Measurements from ENCODE around the gene PLP2.

The PLP2 gene

DNA sequence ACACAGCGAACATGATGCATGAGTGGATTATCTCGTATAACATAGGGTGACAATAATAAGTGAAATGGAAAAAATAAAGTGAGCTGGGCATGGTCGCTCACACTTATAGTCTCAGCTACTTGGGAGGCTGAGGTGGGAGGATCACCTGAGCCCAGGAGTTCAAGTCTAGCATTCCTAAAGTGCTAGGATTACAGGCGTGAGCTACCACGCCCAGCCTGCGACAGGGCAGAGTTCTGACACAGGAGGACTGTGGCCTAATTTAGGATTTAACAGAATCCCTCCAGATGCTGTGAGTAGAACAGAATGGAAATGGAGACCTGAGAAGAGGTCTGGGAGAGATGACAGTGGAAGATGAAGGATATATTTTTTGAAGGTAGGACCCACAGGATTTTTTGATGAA, 17.9 kb downstream of the PLP2 start:
- Histone ChIP-seq H3K36me3 (ENCODE audit: control insufficient read depth in 1 of 2, insufficient read depth in 2 of 2, low read length in 2 of 2) (no peaks in the 10 kb centered on the region), H3K4me1 (ENCODE audit: control insufficient read depth in 1 of 2, insufficient read depth in 2 of 2, low read length in 2 of 2) (peaks cover 0 to 6% of the 10 kb centered on the region in 2 donors)

DNA sequence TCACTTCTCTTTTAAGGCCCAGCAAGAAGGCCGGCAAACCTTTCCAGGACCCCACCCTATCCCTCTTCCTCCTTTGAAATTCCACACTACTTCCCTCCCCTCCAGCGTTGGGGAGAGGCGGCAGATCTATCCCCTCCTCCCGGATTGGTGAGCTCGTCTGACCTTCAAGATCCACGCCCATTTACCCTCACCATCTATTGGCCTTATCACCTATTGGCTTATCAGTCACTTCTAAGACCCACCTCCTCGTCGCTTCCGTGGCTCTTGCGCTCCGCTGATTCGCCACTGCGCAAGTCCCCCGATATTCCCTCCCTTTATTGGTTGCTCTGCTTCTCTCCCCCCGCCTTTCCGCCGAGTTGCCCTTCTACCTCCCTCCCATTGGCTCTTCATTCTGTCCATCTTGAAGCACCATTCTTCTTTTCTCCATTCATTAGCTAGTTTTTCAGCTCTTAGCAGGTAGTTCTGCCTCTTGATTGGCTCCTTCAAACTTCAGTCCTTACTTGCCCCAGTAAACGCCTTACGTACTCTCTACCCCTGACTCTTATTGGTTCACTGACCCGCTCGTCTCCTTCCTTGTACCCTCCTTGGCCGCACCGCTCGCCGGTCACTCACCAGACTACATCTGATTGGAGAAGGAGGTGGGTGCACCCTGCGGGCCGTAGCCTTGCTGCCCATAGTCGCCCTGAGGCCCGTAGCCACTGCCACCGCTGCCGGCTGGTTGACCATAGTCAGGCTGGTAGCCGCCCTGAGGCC, 19.3 kb downstream of the PLP2 start:
- no peaks in the 10 kb centered on the region for H3K36me3 ChIP-seq (ENCODE audit: control insufficient read depth in 1 of 2, insufficient read depth in 2 of 2, low read length in 2 of 2)
- no peaks in the 10 kb centered on the region for H3K4me1 ChIP-seq (ENCODE audit: control insufficient read depth in 1 of 2, insufficient read depth in 2 of 2, low read length in 2 of 2)
- peak overlapping the region; percentile 61 to 74 for H3K4me3 ChIP-seq (ENCODE audit: low read depth in 1 of 2, low read length in 2 of 2)
- H3K27me3 ChIP-seq (ENCODE audit: low read depth, low read length): no peaks in the 10 kb centered on the region
- peak overlapping the region; percentile 60 for H3K27ac ChIP-seq (ENCODE audit: low read length)
- no peaks in the 10 kb centered on the region for H3K9me3 ChIP-seq (ENCODE audit: control insufficient read depth in 1 of 2, low read length in 2 of 2)

More for the DNA sequence above, 17.9 kb downstream of the PLP2 start:
- H3K27ac ChIP-seq (ENCODE audit: low read length): no peak overlapping the region
- no peaks in the 10 kb centered on the region for H3K9me3 ChIP-seq (ENCODE audit: control insufficient read depth in 1 of 2, low read length in 2 of 2)
- no peak overlapping the region for H3K4me3 ChIP-seq (ENCODE audit: low read depth in 1 of 2, low read length in 2 of 2)
- H3K27me3 ChIP-seq (ENCODE audit: low read depth, low read length): no peaks in the 10 kb centered on the region

DNA sequence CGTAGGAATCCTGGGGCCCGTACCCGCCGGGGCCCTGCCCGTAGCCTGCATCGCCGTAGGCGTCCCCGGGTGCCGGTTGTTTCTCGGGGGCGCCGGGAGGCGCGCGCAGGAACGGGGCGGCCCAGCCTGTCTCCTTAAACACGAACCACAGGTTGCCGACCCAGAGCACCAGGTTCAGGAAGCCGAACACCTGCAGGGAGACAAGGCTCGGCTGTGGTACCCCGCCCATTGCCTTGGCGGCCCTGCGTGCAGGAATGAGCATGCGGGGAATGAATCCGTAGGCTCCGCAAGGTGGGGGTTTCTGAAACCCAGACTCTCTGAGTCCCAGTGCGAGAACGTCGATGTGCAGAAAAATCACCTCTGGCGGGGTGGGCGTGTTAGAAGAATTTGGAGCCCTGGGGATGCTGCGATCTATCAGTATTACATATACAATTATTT, 19.9 kb downstream of the PLP2 start:
- Histone ChIP-seq H3K9me3 (ENCODE audit: control insufficient read depth in 1 of 2, low read length in 2 of 2) (no peaks in the 10 kb centered on the region), H3K4me1 (ENCODE audit: control insufficient read depth in 1 of 2, insufficient read depth in 2 of 2, low read length in 2 of 2) (no peaks in the 10 kb centered on the region), H3K27ac (ENCODE audit: low read length) (peak overlapping the region; percentile 60), H3K36me3 (ENCODE audit: control insufficient read depth in 1 of 2, insufficient read depth in 2 of 2, low read length in 2 of 2) (no peaks in the 10 kb centered on the region), H3K4me3 (ENCODE audit: low read depth in 1 of 2, low read length in 2 of 2) (peak overlapping the region; percentile 61 to 74), H3K27me3 (ENCODE audit: low read depth, low read length) (no peaks in the 10 kb centered on the region)

DNA sequence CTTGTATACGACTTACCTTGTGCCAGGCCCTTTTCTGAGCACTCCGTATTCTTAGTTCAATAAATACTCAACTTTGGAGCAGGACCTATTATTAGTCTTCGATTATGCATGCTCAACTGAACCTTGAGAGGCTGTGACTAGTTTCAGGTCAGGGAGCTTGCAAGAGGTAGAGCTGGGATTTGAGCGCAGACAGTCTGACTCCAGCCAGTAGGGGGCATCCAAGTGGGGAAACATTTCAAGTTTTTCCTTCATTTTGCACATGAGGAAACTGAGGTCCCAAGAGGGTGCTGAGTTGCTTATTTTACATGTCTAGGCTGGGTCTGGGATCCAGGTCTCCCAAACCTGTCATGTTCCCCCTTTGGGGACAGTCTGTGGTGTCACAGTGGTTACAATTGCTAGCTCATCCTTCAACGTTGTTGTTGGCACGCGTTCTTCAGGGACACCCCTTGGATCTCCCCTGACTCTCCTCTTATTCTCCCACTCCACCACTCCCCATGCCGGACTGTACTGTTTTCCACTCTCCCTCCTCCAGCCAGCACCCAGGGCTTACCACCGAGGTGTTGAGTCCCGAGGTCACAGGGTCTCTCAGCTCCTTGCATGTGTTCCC, 21.1 kb downstream of the PLP2 start:
- Histone ChIP-seq H3K4me1 (ENCODE audit: control insufficient read depth in 1 of 2, insufficient read depth in 2 of 2, low read length in 2 of 2) (no peaks in the 10 kb centered on the region), H3K36me3 (ENCODE audit: control insufficient read depth in 1 of 2, insufficient read depth in 2 of 2, low read length in 2 of 2) (no peaks in the 10 kb centered on the region), H3K27me3 (ENCODE audit: low read depth, low read length) (no peaks in the 10 kb centered on the region), H3K27ac (ENCODE audit: low read length) (no peak overlapping the region), H3K4me3 (ENCODE audit: low read depth in 1 of 2, low read length in 2 of 2) (no peak overlapping the region), H3K9me3 (ENCODE audit: control insufficient read depth in 1 of 2, low read length in 2 of 2) (no peaks in the 10 kb centered on the region)

DNA sequence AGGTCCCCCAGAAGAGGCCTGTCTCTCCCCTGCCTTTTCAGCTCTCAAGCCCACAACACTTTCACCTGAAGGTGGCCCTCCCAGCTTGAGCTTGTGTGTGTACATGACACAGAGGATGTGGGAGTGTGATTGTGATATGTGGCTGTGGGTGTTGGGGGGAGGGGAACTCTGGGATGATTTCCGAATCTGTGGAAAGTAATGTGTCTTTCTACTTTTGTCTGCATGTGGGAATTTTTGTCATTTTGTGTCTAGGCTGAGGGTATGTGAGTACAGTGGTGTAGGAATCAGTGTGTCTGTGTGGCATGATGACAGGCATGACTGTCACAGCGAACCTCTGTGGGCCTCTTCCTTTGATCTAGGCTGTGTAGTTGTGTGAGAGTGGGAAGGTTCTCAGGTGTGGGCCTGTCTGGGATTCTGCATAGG, 21.9 kb downstream of the PLP2 start:
- Histone ChIP-seq H3K27ac (ENCODE audit: low read length) (no peak overlapping the region), H3K9me3 (ENCODE audit: control insufficient read depth in 1 of 2, low read length in 2 of 2) (no peaks in the 10 kb centered on the region), H3K36me3 (ENCODE audit: control insufficient read depth in 1 of 2, insufficient read depth in 2 of 2, low read length in 2 of 2) (no peaks in the 10 kb centered on the region), H3K4me3 (ENCODE audit: low read depth in 1 of 2, low read length in 2 of 2) (no peak overlapping the region), H3K4me1 (ENCODE audit: control insufficient read depth in 1 of 2, insufficient read depth in 2 of 2, low read length in 2 of 2) (no peaks in the 10 kb centered on the region), H3K27me3 (ENCODE audit: low read depth, low read length) (no peaks in the 10 kb centered on the region)

DNA sequence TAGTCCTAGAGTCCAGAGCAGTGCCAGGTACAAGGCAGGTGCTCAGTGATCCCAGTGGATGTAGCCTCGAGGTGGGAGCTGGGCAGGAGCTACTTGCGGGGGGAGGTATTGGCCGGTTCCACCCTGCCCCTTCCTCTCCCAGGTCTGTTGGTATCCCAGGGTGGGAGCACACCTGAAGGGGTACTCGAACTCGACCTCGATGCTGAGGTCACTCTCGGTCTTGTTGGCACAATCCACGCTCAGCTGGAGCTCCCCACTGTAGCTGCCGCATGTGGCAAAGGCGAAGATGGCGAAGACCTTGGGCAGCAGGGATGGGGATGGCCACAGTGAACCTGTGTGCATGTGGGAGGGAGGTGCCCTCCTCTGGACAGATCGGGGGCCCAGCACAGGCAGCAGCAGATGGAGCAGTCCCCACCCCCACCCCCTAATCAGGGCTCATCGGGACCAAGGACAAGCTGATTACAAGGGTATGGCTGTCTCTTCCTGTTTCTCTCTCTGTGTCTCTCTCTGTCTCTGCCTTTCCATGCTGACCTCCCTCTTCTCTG, 25.9 kb downstream of the PLP2 start:
- H3K4me1 ChIP-seq (ENCODE audit: control insufficient read depth in 1 of 2, insufficient read depth in 2 of 2, low read length in 2 of 2): peaks cover 0 to 7% of the 10 kb centered on the region in 2 donors
- H3K9me3 ChIP-seq (ENCODE audit: control insufficient read depth in 1 of 2, low read length in 2 of 2): no peaks in the 10 kb centered on the region
- H3K4me3 ChIP-seq (ENCODE audit: low read depth in 1 of 2, low read length in 2 of 2): no peak overlapping the region
- H3K27me3 ChIP-seq (ENCODE audit: low read depth, low read length): no peaks in the 10 kb centered on the region
- H3K36me3 ChIP-seq (ENCODE audit: control insufficient read depth in 1 of 2, insufficient read depth in 2 of 2, low read length in 2 of 2): no peaks in the 10 kb centered on the region
- no peak overlapping the region for H3K27ac ChIP-seq (ENCODE audit: low read length)

DNA sequence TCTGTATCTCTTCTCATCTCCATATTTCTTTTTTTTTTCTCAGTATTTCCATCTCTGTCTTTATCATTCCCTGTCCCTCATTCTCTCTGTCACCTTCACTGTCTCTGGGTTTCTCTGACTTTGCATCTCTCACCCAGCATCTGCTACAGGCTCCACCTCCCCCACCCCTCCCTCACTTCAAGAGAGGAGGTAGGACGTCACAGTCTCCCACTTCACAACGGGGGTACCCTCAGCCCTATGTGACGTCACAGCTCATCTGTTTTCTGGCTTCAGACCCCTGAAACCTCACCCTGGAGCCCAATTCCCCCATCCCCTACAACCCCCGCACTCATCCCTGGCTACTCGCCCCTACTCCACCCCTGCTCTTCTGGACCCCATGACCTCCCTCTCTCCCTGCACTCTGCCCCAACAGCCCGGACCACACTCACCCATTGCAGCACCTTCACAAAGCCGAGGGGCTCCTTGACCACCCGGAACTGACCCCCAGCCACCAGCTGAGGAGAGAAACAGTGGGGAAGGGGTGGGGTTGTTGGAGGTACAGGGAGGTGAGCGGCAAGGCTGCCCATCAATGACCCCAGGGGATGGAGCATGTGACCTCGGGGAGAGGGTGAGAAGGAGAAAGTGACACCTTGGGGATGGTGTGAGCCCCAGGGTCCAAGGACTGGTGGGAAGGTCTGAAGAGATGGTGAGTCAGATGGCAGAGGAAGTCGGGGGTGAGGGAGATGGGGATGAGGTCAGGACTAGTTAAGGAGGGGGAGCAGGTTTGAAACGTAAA, 27.0 kb downstream of the PLP2 start:
- Histone ChIP-seq H3K36me3 (ENCODE audit: control insufficient read depth in 1 of 2, insufficient read depth in 2 of 2, low read length in 2 of 2) (no peaks in the 10 kb centered on the region), H3K27ac (ENCODE audit: low read length) (no peak overlapping the region), H3K4me1 (ENCODE audit: control insufficient read depth in 1 of 2, insufficient read depth in 2 of 2, low read length in 2 of 2) (peaks cover 0 to 7% of the 10 kb centered on the region in 2 donors), H3K27me3 (ENCODE audit: low read depth, low read length) (no peaks in the 10 kb centered on the region), H3K4me3 (ENCODE audit: low read depth in 1 of 2, low read length in 2 of 2) (no peak overlapping the region), H3K9me3 (ENCODE audit: control insufficient read depth in 1 of 2, low read length in 2 of 2) (no peaks in the 10 kb centered on the region)

DNA sequence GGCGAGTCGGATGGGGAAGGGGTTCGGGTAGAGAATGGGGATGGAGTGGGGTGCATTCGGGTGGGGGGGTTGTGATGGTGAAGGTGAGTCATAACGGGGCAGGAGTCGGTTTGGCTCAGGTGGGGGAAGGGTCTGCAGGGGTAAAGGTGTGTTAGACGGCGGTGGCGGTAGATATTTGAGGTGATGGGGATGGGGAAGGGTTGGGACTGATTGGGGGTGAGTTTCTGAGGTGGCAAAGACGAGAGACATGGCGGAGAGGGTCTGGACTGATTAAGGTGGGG, 27.6 kb downstream of the PLP2 start:
- no peak overlapping the region for H3K27ac ChIP-seq (ENCODE audit: low read length)
- H3K4me1 ChIP-seq (ENCODE audit: control insufficient read depth in 1 of 2, insufficient read depth in 2 of 2, low read length in 2 of 2): peaks cover 0 to 7% of the 10 kb centered on the region in 2 donors
- H3K9me3 ChIP-seq (ENCODE audit: control insufficient read depth in 1 of 2, low read length in 2 of 2): no peaks in the 10 kb centered on the region
- H3K27me3 ChIP-seq (ENCODE audit: low read depth, low read length): no peaks in the 10 kb centered on the region
- peak overlapping the region in 1 of 2 donors; percentile 49 for H3K4me3 ChIP-seq (ENCODE audit: low read depth in 1 of 2, low read length in 2 of 2)
- no peaks in the 10 kb centered on the region for H3K36me3 ChIP-seq (ENCODE audit: control insufficient read depth in 1 of 2, insufficient read depth in 2 of 2, low read length in 2 of 2)

DNA sequence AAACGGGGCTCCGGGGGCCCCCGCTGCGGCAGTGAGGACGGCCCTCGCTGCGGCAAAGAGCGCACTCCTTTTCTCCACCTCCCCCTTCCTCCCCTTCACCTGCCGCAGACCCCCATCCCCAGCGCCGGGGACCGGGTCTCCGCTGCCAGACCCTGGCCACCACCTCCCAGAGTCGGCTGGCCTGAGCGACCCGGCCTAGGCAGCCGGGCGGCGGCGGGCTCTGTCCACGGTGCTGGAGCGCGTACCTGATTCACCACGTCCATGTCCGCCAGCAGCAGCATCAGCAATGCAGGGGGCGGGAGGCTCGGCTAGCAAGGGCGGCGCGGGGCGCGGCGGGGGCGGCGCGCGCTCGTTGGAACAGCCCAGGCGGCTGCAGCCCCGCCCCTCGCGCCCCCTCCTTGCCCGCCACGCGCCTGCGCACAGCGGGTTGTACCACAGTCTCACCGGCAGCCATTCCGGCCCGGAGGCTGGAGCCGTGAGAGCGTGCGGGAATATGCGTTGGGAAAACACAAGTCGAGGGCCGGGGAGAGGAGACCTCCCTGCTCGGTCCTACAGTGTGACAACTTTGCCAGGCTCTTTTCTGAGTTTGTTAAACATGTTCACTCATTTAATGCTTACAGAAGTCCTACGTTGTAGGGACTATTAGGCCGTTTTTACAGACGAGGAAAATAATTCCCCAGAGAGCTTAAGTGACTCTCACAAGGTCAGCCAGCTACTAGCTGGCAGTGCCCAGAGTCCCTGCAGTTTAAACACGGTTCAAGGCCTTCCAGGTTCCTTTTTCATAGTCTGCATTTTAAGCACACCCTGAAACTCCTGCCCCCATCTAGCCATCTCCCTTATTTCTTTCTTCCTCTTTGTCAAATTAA, 28.4 kb downstream of the PLP2 start, which contains the start of gene SYP:
TSS of gene SYP (minus strand) at position 288 of the 866 bp plus-strand sequence. CDS start at position 281, 7 bp downstream.
- no peaks in the 10 kb centered on the region for H3K36me3 ChIP-seq (ENCODE audit: control insufficient read depth in 1 of 2, insufficient read depth in 2 of 2, low read length in 2 of 2)
- peak within 1 kb of the TSS; percentile 49 to 59 for H3K4me3 ChIP-seq (ENCODE audit: low read depth in 1 of 2, low read length in 2 of 2)
- no peaks in the 10 kb centered on the region for H3K27me3 ChIP-seq (ENCODE audit: low read depth, low read length)
- peak within 1 kb of the TSS; percentile 56 for H3K27ac ChIP-seq (ENCODE audit: low read length)
- no peaks in the 10 kb centered on the region for H3K9me3 ChIP-seq (ENCODE audit: control insufficient read depth in 1 of 2, low read length in 2 of 2)
- H3K4me1 ChIP-seq (ENCODE audit: control insufficient read depth in 1 of 2, insufficient read depth in 2 of 2, low read length in 2 of 2): peaks cover 0 to 7% of the 10 kb centered on the region in 2 donors

DNA sequence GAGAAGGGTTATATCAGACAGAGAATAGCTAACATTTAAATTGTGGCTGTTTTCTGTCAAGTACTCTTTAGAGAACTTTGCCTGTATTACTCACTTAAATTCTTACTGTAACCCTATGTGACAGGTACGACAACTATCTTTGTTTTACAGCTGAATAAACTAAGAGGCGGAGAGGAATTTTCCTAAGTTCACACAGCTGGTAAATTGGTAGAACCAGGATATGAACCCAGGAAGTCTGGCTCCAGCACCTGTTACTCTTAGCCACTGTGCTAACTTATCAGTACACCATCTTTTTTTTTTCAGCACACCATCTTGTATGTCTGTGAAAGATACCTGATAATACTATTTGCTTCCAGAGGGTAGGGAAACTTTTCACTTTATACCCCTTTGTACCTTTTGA, 30.3 kb downstream of the PLP2 start:
- Histone ChIP-seq H3K27me3 (ENCODE audit: low read depth, low read length) (no peaks in the 10 kb centered on the region), H3K9me3 (ENCODE audit: control insufficient read depth in 1 of 2, low read length in 2 of 2) (no peaks in the 10 kb centered on the region), H3K27ac (ENCODE audit: low read length) (no peak overlapping the region), H3K4me3 (ENCODE audit: low read depth in 1 of 2, low read length in 2 of 2) (no peak overlapping the region), H3K36me3 (ENCODE audit: control insufficient read depth in 1 of 2, insufficient read depth in 2 of 2, low read length in 2 of 2) (no peaks in the 10 kb centered on the region), H3K4me1 (ENCODE audit: control insufficient read depth in 1 of 2, insufficient read depth in 2 of 2, low read length in 2 of 2) (peaks cover 0 to 7% of the 10 kb centered on the region in 2 donors)

All from muscle layer of duodenum (tissue), 2 donors.